ENCODE results near the gene BCR. TPM values are rescaled to one million over a fixed set of nuclear protein-coding genes. Genes with fewer than 3 reads are reported as not detected.

BCR gene
- total RNA-seq, 4 donors from 2014 or later, result 19.2 to 63.5 (median 24.8) TPM

DNA sequence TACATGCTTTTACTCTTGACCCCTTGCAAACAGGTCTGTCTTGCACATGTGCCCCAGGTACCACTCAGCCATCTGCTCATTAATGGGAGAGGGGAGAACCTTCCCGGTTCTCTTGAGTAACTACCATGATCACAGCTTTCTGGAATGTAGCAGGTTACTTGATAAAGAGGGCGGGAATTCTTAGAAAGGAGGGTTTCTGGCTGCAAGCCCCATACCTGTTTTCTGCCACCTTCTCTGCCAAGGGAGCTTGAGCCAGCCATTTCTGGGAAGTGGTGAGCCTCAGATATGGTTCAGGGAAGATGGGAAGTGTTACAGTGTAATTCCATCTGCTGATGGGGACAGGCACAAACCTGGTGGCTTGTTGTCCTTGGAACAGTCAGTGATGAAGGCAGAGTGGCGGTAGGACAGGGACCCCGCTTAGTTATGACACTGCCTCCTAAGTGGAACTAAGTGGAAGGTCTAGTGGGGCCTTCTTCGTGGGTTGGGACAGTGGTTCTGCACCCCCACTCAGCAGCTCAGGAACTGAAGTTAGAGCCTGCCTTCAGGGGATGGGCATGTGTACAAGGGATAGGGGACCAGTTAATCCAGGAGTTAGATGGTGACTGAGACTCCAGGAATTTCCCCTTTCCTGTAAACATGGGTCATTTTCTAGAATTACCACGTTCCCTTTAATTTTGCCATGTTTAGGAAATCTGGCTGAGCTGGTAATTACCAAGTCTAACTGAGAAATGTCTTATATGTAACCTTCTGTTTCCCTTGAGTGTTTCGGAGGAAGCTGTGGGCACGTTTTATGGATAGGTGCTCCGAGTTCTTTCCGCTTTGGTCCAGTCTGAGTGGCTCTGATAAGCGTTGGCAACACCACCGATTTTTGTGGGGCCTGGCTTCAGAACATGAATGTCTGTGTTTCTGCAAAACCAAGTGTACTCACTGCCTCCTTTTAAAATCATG lies 35.3 kb downstream of the BCR start:
- TF ChIP-seq, protein P1, sequence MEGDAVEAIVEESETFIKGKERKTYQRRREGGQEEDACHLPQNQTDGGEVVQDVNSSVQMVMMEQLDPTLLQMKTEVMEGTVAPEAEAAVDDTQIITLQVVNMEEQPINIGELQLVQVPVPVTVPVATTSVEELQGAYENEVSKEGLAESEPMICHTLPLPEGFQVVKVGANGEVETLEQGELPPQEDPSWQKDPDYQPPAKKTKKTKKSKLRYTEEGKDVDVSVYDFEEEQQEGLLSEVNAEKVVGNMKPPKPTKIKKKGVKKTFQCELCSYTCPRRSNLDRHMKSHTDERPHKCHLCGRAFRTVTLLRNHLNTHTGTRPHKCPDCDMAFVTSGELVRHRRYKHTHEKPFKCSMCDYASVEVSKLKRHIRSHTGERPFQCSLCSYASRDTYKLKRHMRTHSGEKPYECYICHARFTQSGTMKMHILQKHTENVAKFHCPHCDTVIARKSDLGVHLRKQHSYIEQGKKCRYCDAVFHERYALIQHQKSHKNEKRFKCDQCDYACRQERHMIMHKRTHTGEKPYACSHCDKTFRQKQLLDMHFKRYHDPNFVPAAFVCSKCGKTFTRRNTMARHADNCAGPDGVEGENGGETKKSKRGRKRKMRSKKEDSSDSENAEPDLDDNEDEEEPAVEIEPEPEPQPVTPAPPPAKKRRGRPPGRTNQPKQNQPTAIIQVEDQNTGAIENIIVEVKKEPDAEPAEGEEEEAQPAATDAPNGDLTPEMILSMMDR (IDR thresholded peaks at IDR 0.05; ENCODE audit: low read depth), result no peak

DNA sequence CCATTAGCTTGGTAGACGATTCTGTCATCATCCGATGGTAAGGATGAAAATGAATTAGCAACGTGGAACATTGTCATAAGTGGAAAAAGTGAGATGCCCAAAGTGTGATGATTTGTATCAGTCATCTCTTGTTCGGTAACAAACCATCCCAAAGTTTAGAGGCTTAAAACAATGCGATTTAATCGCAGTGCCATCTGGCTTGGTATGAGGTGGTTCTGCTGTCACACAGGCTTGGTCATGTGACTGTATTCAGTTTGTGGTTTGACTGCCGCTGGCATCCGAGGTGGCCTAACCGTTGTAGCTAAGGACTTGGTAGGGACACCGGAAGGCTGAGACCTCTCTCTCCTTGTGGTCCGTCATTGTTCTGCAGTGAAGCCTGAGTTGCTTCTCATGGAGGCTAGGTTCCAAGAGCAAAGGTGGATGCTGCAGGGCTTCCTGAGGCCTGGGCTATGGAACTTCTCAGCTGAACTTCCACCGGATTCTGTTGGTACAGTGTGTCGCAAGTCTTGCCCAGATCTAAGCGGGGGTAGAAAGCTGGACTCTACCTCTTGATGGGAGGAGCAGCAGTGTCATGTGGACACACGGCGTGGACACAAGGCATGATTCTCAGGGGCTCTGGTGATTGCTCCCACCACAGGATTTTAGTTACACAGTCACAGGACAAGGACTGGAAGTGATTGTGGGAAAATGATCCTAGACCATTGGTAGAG lies 36.3 kb downstream of the BCR start:
- TF ChIP-seq, protein P1 (IDR thresholded peaks at IDR 0.05; ENCODE audit: low read depth), result no peak

DNA sequence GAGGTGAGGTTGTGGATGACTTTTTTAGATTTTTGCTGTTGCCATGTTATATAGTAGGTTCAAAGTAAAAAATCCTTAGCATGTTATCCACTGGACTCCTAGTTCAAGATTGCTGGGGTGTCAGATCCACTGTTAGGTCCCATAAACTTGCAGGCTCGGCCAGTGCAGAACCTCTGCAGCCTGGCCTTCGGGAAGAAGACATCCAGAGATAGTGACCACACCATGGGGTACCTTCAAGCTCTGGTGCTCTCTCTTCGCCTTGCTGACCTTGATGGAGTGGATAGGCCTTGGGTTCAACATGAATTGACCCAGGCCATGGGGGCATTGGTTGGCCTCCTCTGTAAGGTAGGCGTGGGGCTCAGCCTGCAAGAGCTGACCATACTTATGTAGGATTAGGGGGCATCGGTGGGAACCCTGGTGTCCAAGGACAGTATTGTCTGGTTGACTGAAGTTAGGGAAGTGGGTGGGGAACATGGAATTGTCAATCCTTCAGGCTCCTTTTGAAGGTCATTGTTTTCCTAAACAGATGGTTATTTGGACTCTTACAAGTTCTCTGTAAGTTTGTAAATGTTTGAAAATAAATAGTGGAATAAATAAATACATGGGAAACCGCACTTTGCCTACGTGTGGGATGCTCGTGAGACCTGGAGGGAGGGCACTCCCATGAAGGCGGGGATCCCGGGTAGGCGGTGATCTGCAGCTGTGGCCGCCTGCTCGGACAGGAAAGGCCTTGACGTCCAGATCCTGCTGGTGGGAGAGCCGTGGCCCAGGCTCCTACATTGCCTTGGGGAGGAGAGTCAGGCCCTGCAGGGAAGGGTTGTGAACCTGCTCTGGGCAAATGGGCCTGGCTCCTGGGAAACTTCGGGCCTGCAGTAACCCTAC lies 37.1 kb downstream of the BCR start:
- TF ChIP-seq, protein P1 (IDR thresholded peaks at IDR 0.05; ENCODE audit: low read depth), result no peak

DNA sequence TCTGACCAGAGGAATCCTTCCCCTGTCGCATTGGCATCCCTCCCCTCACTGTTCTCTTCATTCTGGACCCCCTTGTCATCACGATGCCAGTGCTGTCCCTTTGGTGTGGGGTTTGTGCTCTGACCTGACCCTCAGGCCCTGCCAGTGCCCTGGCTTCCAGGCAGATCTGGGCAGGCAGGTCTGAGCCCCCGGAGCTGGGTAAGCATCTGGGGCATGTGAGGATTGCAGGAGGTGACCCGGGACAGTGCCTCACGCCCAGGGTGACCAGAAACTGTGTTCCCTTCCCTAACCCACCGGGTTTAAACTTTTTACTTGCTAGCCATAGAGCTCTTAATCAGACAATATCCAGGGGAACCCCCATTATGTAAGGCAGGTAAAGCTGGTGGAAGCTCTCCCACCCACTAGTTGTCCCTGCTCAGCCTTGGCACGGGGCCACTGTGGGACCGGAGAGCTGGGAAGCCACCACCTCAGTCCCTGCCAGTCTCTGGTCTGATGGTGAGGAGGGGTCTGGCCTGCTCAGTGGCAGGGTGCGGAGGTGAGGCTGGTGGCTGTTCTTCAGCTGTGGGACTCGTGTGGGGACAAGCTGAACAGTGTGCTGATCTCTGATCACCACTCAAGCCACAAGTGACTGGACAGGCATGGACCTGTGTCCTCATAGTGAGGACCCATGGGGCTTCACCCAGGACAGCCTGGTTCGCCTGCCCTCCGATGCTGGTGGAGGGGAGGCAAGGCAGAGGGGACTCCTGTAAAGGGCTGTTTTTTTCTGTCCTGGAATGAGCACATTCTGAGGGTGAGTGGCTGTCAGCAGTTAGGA lies 38.0 kb downstream of the BCR start:
- TF ChIP-seq, protein P1 (IDR thresholded peaks at IDR 0.05; ENCODE audit: low read depth), result no peak

DNA sequence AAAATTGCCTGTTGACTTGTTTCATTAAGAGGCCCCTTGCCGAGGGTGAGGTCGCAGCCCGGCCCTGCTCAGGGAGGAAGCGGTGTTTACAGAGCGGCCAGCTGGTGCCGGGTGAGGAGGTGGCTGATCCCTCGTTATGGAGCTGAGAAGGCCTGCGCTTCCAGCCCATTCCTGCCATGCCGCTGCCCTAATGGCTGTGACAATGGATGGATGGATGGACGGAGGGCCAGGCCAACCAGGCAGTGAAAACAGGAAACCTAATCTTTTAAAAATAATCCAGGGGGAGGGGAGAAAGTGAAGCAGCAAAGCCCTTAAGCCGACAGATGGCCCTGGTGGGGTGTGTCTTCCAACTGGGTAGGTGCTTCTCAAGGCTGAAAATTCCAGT lies 38.5 kb downstream of the BCR start:
- TF ChIP-seq, protein P1 (IDR thresholded peaks at IDR 0.05; ENCODE audit: low read depth), result no peak

DNA sequence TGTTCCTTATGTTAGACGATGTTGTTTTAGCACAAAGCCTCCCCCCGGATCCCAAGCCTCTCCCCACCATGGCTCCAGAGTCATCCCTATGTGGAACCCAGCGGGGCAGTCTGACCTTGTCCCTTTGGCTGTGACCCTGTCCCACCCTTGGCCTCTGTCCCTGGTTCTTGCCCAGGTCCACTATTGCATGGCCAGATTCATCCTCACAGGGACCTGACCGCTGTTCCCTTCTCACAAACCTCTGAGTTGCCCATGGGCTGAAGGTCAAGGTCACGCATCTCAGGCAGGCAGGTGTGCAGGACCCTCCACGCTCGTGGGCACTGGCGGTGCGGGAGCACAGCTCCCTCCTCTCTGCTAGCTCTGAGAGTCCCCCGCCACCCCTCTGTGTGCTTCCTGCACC lies 39.0 kb downstream of the BCR start:
- TF ChIP-seq, protein P1 (IDR thresholded peaks at IDR 0.05; ENCODE audit: low read depth), result no peak

Measured in subcutaneous adipose tissue (tissue), 4 donors.